HepG2 (cell line): ENCODE results near the gene KIRREL2. TPM values are rescaled to one million over a fixed set of nuclear protein-coding genes. Genes with fewer than 3 reads are reported as not detected.

Source experiments
- ATAC-seq: fragments of 200-7000 bp; cut with Tn5 transposase; 3 replicates; pipeline ENCODE4 v1.9.1; 2020; ENCODE audit warnings: mild to moderate bottlenecking, moderate library complexity
- BruUV-seq: library from RNA; stranded (reverse); fragments of 400-500 nt; replicated peaks from 2 replicates; lab custom pipeline; 2021; lab: Mats Ljungman, UMichigan
- CTCF ChIA-PET: fragments of 300-600 bp; formaldehyde crosslinking; extraction: SDS; loops from one replicate; lab custom pipeline; 2021; ENCODE audit warnings: low total read pairs, inconsistent platforms, low intra/inter-chr PET ratio; lab: Yijun Ruan, JAX
- POLR2A ChIA-PET: fragments of 350-600 bp; sonication (Branson Sonifier 250); formaldehyde crosslinking; loops from one replicate; lab custom pipeline; 2020; ENCODE audit warnings: antibody characterized with exemption, inconsistent platforms; lab: Yijun Ruan, JAX
- DNase-seq: peaks from one replicate; pipeline ENCODE4 v3.0.0-alpha.2; 2015; ENCODE audit warnings: low spot score
- FAIRE-seq: peaks from 3 replicates; lab custom pipeline; 2011; peaks lifted over from hg19 to GRCh38; lab: Jason Lieb, UNC
- H2AFZ ChIP-seq: one replicate; pipeline ENCODE4 v1.6.1; 2011; ENCODE audit warnings: low read length, inconsistent platforms
- H3K27ac ChIP-seq: fragments of 300-600 bp; 3 replicates; pipeline ENCODE4 v1.8.0; 2011; ENCODE audit warnings: mixed run types, mild to moderate bottlenecking, mixed read lengths, low read length, inconsistent platforms; ENCODE audit not compliant: insufficient read depth; ENCODE audit errors: extremely low read length
- H3K27me3 ChIP-seq, 2 experiments: fragments of 200-600 bp in 1 of 2; 2 replicates in 1 of 2; 3 replicates in 1 of 2; pipeline versions ENCODE4 v1.6.0 to v1.8.0; 2011; ENCODE audit warnings: low read length in 2 of 2, mild to moderate bottlenecking in 2 of 2, moderate library complexity in 2 of 2, inconsistent platforms in 1 of 2; ENCODE audit not compliant: insufficient read depth in 2 of 2, control insufficient read depth in 1 of 2
- H3K36me3 ChIP-seq, 2 experiments: fragments of 200-600 bp in 1 of 2; replicated peaks in 1 of 2; 2 replicates in 1 of 2; 3 replicates in 1 of 2; pipeline versions ENCODE4 v1.5.1 to v1.8.0; 2011; ENCODE audit warnings: low read length in 2 of 2, inconsistent platforms in 1 of 2; ENCODE audit not compliant: insufficient read depth in 2 of 2, control insufficient read depth in 1 of 2
- H3K4me1 ChIP-seq: 2 replicates; pipeline ENCODE4 v1.5.1; 2012; ENCODE audit warnings: low read length, inconsistent platforms; ENCODE audit not compliant: insufficient read depth
- H3K4me2 ChIP-seq: 2 replicates; pipeline ENCODE4 v1.6.0; 2011; ENCODE audit warnings: low read depth, low read length, inconsistent platforms
- H3K4me3 ChIP-seq, 3 experiments: fragments of 200-600 bp in 1 of 3; sonication (generic), shearing (Covaris generic) in 1 of 3; replicated peaks in 1 of 3; 2 replicates each; pipeline ENCODE4 v1.5.1; 2011 to 2016; ENCODE audit warnings: low read length in 3 of 3, inconsistent platforms in 2 of 3, low read depth in 2 of 3, mild to moderate bottlenecking in 2 of 3, control low read depth in 1 of 3, mixed read lengths in 1 of 3; ENCODE audit not compliant: insufficient read depth in 1 of 3
- H3K79me2 ChIP-seq: one replicate; pipeline ENCODE4 v1.6.1; 2011; ENCODE audit warnings: low read length, inconsistent platforms; ENCODE audit not compliant: insufficient read depth
- H3K9ac ChIP-seq: 2 replicates; pipeline ENCODE4 v1.6.0; 2011; ENCODE audit warnings: mild to moderate bottlenecking, low read depth, low read length, inconsistent platforms; ENCODE audit not compliant: insufficient read depth
- H3K9me3 ChIP-seq: 2 replicates; pipeline ENCODE4 v1.5.1; 2012; ENCODE audit warnings: mild to moderate bottlenecking, low read length
- H4K20me1 ChIP-seq: 2 replicates; pipeline ENCODE4 v1.6.0; 2011; ENCODE audit warnings: inconsistent platforms, mild to moderate bottlenecking, low read length, moderate library complexity; ENCODE audit not compliant: insufficient read depth
- DPF2 ChIP-seq: sonication (generic); formaldehyde crosslinking; IDR thresholded peaks from 2 replicates; pipeline ENCODE4 v1.4.0; 2020; ENCODE audit warnings: mild to moderate bottlenecking, low read depth, missing genetic modification reagents, borderline replicate concordance
- HNRNPK ChIP-seq: fragments of 200-400 bp; formaldehyde crosslinking; IDR thresholded peaks from 2 replicates; pipeline ENCODE4 v1.6.1; 2018; ENCODE audit warnings: low read length, low read depth, moderate library complexity, mild to moderate bottlenecking; ENCODE audit not compliant: poor library complexity, severe bottlenecking
- HNRNPLL ChIP-seq: fragments of 200-400 bp; formaldehyde crosslinking; IDR thresholded peaks from 2 replicates; pipeline ENCODE4 v1.6.1; 2017; ENCODE audit warnings: mild to moderate bottlenecking, low read depth, low read length; ENCODE audit not compliant: poor library complexity, severe bottlenecking
- PHF21A ChIP-seq: sonication (generic); formaldehyde crosslinking; IDR thresholded peaks from 2 replicates; pipeline ENCODE4 v1.5.0; 2020; ENCODE audit warnings: mild to moderate bottlenecking, missing genetic modification reagents
- SAP130 ChIP-seq: IDR thresholded peaks from 2 replicates; pipeline ENCODE4 v1.6.1; 2016; ENCODE audit warnings: low read depth
- ZNF121 ChIP-seq: sonication (generic); formaldehyde crosslinking; IDR thresholded peaks from 2 replicates; pipeline ENCODE4 v1.5.0; 2020; ENCODE audit warnings: mild to moderate bottlenecking, missing genetic modification reagents
- ZNF263 ChIP-seq: sonication (generic); formaldehyde crosslinking; IDR thresholded peaks from 2 replicates; pipeline ENCODE4 v1.4.0; 2020; ENCODE audit warnings: missing genetic modification reagents
- ZNF563 ChIP-seq: sonication (generic); formaldehyde crosslinking; IDR thresholded peaks from 2 replicates; pipeline ENCODE4 v1.8.0; 2022; ENCODE audit warnings: mild to moderate bottlenecking, moderate library complexity, missing genetic modification reagents
- ZNF678 ChIP-seq: sonication (generic); formaldehyde crosslinking; IDR thresholded peaks from 2 replicates; pipeline ENCODE4 v1.4.0; 2020; ENCODE audit warnings: mild to moderate bottlenecking, missing genetic modification reagents
- ZNF766 ChIP-seq: sonication (generic); formaldehyde crosslinking; IDR thresholded peaks from 2 replicates; pipeline ENCODE4 v1.5.0; 2020; ENCODE audit warnings: missing genetic modification reagents, borderline replicate concordance
- WGBS: methylation state at CpG from one replicate; pipeline ENCODE4 v1.1.6; 2017; ENCODE audit warnings: low lambda C conversion rate; 5-methylcytosine and 5-hydroxymethylcytosine counted together
- in situ Hi-C: cut with HindIII; loops from 2 replicates; pipeline ENCODE4 v1.10.0; 2017; ENCODE audit warnings: low pct_unique_long_range_greater_than_20kb; ENCODE audit not compliant: extremely low pct_ligation_motif_present
- intact Hi-C: fragments of 100-400 bp; cut with micrococcal nuclease; formaldehyde crosslinking; loops from one replicate; pipeline ENCODE4 v1.10.0; 2022; ENCODE audit not compliant: unreplicated experiment
- polyA plus RNA-seq, 8 experiments: library from polyadenylated mRNA; depleted of rRNA in 3 of 8; stranded (reverse) in 7 of 8; unstranded in 1 of 8; fragments of >200 nt; fragmentation: Illumina TruSeq in 4 of 8; extraction: Trizol in 4 of 8; gene quantifications; 2 replicates each; pipeline versions ENCODE4 v1.2.1 to v1.2.3, GENCODE V29; 2011 to 2016; ENCODE audit warnings: low read depth in 4 of 8, missing spikeins in 1 of 8, mixed read lengths in 1 of 8; ENCODE audit not compliant: insufficient read depth in 1 of 8
- total RNA-seq, 5 experiments: library from RNA; depleted of rRNA; stranded (reverse); fragments of >200 nt; fragmentation: Illumina TruSeq; extraction: Trizol; gene quantifications; 2 replicates each; pipeline ENCODE4 v1.2.3, GENCODE V29; 2016; ENCODE audit warnings: low read depth in 1 of 5
- TF ChIP-seq, protein P1 (sequence below): sonication (generic); formaldehyde crosslinking; IDR thresholded peaks from 2 replicates; pipeline ENCODE4 v1.5.0; 2020; ENCODE audit warnings: mild to moderate bottlenecking, missing genetic modification reagents, moderate library complexity
- TF ChIP-seq, protein P2 (sequence below): sonication (generic); formaldehyde crosslinking; IDR thresholded peaks from 2 replicates; pipeline ENCODE4 v1.8.1; 2023; ENCODE audit warnings: mild to moderate bottlenecking, moderate library complexity, missing genetic modification reagents

Gene KIRREL2
- total and polyA plus RNA-seq, 2 of the 13 experiments (the other 11 are each of a cell fraction or from before 2014, with no cell fraction given), result 0.18 to 2.4 TPM

DNA sequence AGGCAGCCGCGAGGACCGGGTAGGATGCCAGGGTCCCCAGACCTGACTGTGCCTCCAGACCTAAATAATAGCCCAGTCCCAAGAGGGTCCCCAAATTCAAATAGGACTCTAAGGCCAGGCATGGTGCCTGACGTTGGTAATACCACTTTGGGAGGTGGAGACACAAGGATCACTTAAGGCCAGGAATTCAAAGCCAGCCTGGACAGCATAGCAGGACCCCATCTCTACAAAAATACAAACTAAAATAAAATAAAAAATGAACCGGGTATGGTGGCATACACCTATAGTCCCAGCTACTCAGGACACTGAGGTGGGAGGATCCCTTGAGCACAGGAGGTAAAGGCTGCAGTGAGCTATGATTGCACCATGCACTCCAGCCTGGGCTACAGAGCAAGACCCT is 6.3 kb downstream of the KIRREL2 start:
- intact Hi-C loops, result loop anchor here (5.0 kb wide), 1 partner anchor 51 kb away; the partner anchor contains the start of gene PRODH2
- Histone ChIP-seq H3K27me3 (peaks cover 2 to 19% of the 10 kb centered on the region in 2 experiments; a peak in 3 of 5 replicates), H3K9me3 (no peaks in the 10 kb centered on the region), H3K27ac (no peak overlapping the region), H3K4me2 (no peak overlapping the region), H3K4me3 (no peak overlapping the region), H3K9ac (no peak overlapping the region), H3K36me3 (no peaks in the 10 kb centered on the region), H3K4me1 (peaks cover 26% of the 10 kb centered on the region), H2AFZ (no peak overlapping the region), H3K79me2 (no peaks in the 10 kb centered on the region), H4K20me1 (no peaks in the 10 kb centered on the region)
- CTCF ChIA-PET, result no interaction called here
- no peak for FAIRE-seq
- POLR2A ChIA-PET, result interaction anchor here (0.6 kb wide), 1 partner anchor 18 kb away, joined by 3 read pairs; no protein-coding TSS in a partner anchor
- no peak for DNase-seq
- in situ Hi-C loops, result no loop called here
- WGBS, result 86% methylated on average over 5 of the region's 5 CpGs
- BruUV-seq, result no TSS peak
- TF ChIP-seq ZNF678 (CRISPR knock-in tag) (no peak), ZNF121 (peak; percentile 72)
- no peak for ATAC-seq

DNA sequence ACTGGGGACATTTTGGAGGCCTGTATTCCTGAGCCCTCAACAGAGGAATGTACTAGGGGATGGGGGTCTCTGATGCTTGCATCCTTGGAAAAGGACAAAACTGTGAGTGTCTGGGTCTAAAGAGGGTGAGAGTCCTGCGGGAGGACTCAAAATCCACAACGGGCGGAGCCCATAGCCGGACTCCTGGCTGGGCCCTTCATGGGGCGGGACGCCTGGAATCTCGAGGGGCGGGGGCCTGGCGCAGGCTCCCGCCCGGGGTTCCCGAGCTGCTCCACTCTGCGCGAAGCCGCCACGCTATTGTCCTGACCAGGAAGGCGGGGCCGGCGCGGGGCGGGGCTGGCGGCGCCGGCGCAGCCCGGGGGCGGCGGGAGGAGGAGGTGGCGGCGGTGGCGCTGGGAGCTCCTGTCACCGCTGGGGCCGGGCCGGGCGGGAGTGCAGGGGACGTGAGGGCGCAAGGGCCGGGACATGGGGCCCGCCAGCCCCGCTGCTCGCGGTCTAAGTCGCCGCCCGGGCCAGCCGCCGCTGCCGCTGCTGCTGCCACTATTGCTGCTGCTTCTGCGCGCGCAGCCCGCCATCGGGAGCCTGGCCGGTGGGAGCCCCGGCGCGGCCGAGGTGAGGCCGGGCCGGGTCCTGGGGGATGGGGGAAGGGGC is 11.6 kb downstream of the KIRREL2 start, which contains the start of gene APLP1:
Gene APLP1, plus strand, starts transcription at position 403 of the 651 bp plus-strand sequence. Its CDS starts 63 bp downstream, at position 466.
- Histone ChIP-seq H3K4me1 (peaks cover 16% of the 10 kb centered on the region), H3K4me3 (peak within 1 kb of the TSS; percentile 43 to 52 (median 47); a peak in 4 of 6 replicates), H2AFZ (no peak within 1 kb of the TSS), H3K36me3 (no peaks in the 10 kb centered on the region), H3K79me2 (no peaks in the 10 kb centered on the region), H3K27me3 (no peaks in the 10 kb centered on the region; a peak in 2 of 5 replicates), H3K4me2 (peak within 1 kb of the TSS; percentile 61), H3K9me3 (no peaks in the 10 kb centered on the region), H4K20me1 (no peaks in the 10 kb centered on the region), H3K9ac (no peak within 1 kb of the TSS), H3K27ac (no peak within 1 kb of the TSS)
- peak; percentile 14 for DNase-seq
- CTCF ChIA-PET, result no interaction called here
- no TSS peak for BruUV-seq
- in situ Hi-C loops (no loop called here), intact Hi-C loops (no loop called here)
- ATAC-seq, result peak; percentile 82
- POLR2A ChIA-PET, result no interaction called here
- no peak for FAIRE-seq
- 1% methylated on average over 8 of the region's 60 CpGs for WGBS
- TF ChIP-seq, protein P1, sequence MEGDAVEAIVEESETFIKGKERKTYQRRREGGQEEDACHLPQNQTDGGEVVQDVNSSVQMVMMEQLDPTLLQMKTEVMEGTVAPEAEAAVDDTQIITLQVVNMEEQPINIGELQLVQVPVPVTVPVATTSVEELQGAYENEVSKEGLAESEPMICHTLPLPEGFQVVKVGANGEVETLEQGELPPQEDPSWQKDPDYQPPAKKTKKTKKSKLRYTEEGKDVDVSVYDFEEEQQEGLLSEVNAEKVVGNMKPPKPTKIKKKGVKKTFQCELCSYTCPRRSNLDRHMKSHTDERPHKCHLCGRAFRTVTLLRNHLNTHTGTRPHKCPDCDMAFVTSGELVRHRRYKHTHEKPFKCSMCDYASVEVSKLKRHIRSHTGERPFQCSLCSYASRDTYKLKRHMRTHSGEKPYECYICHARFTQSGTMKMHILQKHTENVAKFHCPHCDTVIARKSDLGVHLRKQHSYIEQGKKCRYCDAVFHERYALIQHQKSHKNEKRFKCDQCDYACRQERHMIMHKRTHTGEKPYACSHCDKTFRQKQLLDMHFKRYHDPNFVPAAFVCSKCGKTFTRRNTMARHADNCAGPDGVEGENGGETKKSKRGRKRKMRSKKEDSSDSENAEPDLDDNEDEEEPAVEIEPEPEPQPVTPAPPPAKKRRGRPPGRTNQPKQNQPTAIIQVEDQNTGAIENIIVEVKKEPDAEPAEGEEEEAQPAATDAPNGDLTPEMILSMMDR (CRISPR knock-in tag), result no peak
- TF ChIP-seq HNRNPK, result peak; percentile 59
- TF ChIP-seq PHF21A (CRISPR knock-in tag), result 0 out of 2 replicates have a peak, but pooled peaks have one; percentile 27
- peak; percentile 68 for TF ChIP-seq HNRNPLL
- TF ChIP-seq DPF2 (CRISPR knock-in tag), result no peak
- TF ChIP-seq, protein P2, sequence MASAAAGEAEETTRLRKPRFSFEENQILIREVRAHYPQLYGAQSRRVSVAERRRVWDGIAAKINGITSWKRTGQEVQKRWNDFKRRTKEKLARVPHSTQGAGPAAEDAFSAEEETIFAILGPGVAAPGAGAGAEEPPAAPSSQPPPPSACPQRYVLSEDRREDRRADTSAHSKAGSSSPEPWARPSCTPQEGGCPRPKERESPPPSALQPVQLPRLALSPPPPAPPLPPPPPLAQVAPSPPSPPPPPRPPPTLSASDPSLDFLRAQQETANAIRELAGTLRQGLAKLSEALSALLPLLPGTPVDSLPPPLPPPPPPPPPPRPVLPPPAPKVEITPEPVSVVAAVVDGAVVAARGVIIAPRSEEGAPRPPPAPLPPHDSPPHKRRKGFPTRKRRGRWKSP (CRISPR knock-in tag), result peak; percentile 41; the same call in 1 of the 2 replicates
- TF ChIP-seq ZNF563 (CRISPR knock-in tag), result 0 out of 2 replicates have a peak, but pooled peaks have one; percentile 9
- TF ChIP-seq ZNF766, result no peak
- TF ChIP-seq SAP130 (CRISPR knock-in tag), result peak; percentile 20; the same call in 1 of the 2 replicates
- peak; percentile 45; the same call in 1 of the 2 replicates for TF ChIP-seq ZNF263 (CRISPR knock-in tag)
